ENCODE measurements around the gene FARP1. TPM values are rescaled to one million over a fixed set of nuclear protein-coding genes. Genes with fewer than 3 reads are reported as not detected.

The FARP1 gene
- total and polyA plus RNA-seq, 2 of the 13 experiments (the other 11 are each of a cell fraction or from before 2014, with no cell fraction given) = 70.6 to 126 TPM

DNA sequence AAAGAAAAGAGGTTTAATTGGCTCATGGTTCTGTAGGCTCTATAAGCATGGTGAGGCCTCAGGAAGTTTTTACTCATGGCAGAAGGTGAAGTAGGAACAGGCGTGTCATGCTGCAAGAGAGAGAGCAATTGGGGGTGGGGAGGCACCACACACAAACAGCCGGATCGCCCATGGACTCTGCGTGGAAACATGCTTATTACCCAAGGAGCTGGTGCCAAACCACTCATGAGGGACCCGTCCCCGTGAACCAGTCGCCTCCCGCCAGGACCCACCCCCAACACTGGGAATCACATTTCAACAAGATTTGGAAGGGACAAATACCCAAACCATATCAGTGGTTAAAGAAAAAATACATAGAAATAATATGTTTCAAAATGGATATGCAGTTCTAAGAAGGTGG lies 208.7 kb downstream of the FARP1 start:
- Histone ChIP-seq H3K9me3 (ENCODE audit: low read length) (no peaks in the 10 kb centered on the region), H3K79me2 (ENCODE audit: insufficient read depth, low read length) (peaks cover 67% of the 10 kb centered on the region), H4K20me1 (ENCODE audit: insufficient read depth, low read length) (peaks cover 23% of the 10 kb centered on the region), H2AFZ (ENCODE audit: low read length) (no peak overlapping the region), H3K9ac (ENCODE audit: insufficient read depth, low read depth, low read length) (no peak overlapping the region), H3K4me2 (ENCODE audit: low read depth, low read length) (no peak overlapping the region), H3K4me1 (ENCODE audit: insufficient read depth, low read length) (no peaks in the 10 kb centered on the region), H3K36me3 (replicated peaks in 1 of 2; ENCODE audit: control insufficient read depth in 1 of 2, insufficient read depth in 2 of 2, low read length in 2 of 2) (peaks cover 22 to 43% of the 10 kb centered on the region in 2 experiments), H3K4me3 (replicated peaks in 1 of 3; ENCODE audit: insufficient read depth in 1 of 3, low read depth in 2 of 3, low read length in 3 of 3) (no peak overlapping the region), H3K27me3 (ENCODE audit: control insufficient read depth in 1 of 2, insufficient read depth in 2 of 2, low read length in 2 of 2) (no peaks in the 10 kb centered on the region), H3K27ac (ENCODE audit: extremely low read length, insufficient read depth, low read length) (no peak overlapping the region)
- CTCF ChIA-PET (ENCODE audit: low intra/inter-chr PET ratio, low total read pairs) = no interaction called here
- 97% methylated on average over 8 of the region's 8 CpGs for WGBS (ENCODE audit: low lambda C conversion rate)
- POLR2A ChIA-PET = no interaction called here
- intact Hi-C loops (cut with micrococcal nuclease; ENCODE audit: unreplicated experiment) (no loop called here), in situ Hi-C loops (cut with HindIII; ENCODE audit: extremely low pct_ligation_motif_present, low pct_unique_long_range_greater_than_20kb) (no loop called here)
- DNase-seq (ENCODE audit: low spot score) (no peak), ATAC-seq (no peak), FAIRE-seq (no peak)
- BruUV-seq (replicated peaks) = no TSS peak
- TF ChIP-seq, protein P1, sequence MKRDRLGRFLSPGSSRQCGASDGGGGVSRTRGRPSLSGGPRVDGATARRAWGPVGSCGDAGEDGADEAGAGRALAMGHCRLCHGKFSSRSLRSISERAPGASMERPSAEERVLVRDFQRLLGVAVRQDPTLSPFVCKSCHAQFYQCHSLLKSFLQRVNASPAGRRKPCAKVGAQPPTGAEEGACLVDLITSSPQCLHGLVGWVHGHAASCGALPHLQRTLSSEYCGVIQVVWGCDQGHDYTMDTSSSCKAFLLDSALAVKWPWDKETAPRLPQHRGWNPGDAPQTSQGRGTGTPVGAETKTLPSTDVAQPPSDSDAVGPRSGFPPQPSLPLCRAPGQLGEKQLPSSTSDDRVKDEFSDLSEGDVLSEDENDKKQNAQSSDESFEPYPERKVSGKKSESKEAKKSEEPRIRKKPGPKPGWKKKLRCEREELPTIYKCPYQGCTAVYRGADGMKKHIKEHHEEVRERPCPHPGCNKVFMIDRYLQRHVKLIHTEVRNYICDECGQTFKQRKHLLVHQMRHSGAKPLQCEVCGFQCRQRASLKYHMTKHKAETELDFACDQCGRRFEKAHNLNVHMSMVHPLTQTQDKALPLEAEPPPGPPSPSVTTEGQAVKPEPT (CRISPR knock-in tag; IDR thresholded peaks at IDR 0.05; ENCODE audit: low read depth) = no peak
- TF ChIP-seq ZFP62 (CRISPR knock-in tag; IDR thresholded peaks at IDR 0.05) (no peak), RORA (CRISPR knock-in tag; IDR thresholded peaks at IDR 0.05) (no peak), ZNF367 (CRISPR knock-in tag; IDR thresholded peaks at IDR 0.05; ENCODE audit: borderline replicate concordance) (no peak), SMARCC2 (IDR thresholded peaks at IDR 0.05) (no peak), SATB2 (CRISPR knock-in tag; IDR thresholded peaks at IDR 0.05) (no peak), ZNF773 (CRISPR knock-in tag; IDR thresholded peaks at IDR 0.05; ENCODE audit: borderline replicate concordance) (no peak)
- TF ChIP-seq, protein P2, sequence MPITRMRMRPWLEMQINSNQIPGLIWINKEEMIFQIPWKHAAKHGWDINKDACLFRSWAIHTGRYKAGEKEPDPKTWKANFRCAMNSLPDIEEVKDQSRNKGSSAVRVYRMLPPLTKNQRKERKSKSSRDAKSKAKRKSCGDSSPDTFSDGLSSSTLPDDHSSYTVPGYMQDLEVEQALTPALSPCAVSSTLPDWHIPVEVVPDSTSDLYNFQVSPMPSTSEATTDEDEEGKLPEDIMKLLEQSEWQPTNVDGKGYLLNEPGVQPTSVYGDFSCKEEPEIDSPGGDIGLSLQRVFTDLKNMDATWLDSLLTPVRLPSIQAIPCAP (CRISPR knock-in tag; IDR thresholded peaks at IDR 0.05; ENCODE audit: low read depth) = no peak
- TF ChIP-seq, protein P3, sequence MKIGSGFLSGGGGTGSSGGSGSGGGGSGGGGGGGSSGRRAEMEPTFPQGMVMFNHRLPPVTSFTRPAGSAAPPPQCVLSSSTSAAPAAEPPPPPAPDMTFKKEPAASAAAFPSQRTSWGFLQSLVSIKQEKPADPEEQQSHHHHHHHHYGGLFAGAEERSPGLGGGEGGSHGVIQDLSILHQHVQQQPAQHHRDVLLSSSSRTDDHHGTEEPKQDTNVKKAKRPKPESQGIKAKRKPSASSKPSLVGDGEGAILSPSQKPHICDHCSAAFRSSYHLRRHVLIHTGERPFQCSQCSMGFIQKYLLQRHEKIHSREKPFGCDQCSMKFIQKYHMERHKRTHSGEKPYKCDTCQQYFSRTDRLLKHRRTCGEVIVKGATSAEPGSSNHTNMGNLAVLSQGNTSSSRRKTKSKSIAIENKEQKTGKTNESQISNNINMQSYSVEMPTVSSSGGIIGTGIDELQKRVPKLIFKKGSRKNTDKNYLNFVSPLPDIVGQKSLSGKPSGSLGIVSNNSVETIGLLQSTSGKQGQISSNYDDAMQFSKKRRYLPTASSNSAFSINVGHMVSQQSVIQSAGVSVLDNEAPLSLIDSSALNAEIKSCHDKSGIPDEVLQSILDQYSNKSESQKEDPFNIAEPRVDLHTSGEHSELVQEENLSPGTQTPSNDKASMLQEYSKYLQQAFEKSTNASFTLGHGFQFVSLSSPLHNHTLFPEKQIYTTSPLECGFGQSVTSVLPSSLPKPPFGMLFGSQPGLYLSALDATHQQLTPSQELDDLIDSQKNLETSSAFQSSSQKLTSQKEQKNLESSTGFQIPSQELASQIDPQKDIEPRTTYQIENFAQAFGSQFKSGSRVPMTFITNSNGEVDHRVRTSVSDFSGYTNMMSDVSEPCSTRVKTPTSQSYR (CRISPR knock-in tag; IDR thresholded peaks at IDR 0.05; ENCODE audit: borderline replicate concordance) = no peak
- TF ChIP-seq, protein P4, sequence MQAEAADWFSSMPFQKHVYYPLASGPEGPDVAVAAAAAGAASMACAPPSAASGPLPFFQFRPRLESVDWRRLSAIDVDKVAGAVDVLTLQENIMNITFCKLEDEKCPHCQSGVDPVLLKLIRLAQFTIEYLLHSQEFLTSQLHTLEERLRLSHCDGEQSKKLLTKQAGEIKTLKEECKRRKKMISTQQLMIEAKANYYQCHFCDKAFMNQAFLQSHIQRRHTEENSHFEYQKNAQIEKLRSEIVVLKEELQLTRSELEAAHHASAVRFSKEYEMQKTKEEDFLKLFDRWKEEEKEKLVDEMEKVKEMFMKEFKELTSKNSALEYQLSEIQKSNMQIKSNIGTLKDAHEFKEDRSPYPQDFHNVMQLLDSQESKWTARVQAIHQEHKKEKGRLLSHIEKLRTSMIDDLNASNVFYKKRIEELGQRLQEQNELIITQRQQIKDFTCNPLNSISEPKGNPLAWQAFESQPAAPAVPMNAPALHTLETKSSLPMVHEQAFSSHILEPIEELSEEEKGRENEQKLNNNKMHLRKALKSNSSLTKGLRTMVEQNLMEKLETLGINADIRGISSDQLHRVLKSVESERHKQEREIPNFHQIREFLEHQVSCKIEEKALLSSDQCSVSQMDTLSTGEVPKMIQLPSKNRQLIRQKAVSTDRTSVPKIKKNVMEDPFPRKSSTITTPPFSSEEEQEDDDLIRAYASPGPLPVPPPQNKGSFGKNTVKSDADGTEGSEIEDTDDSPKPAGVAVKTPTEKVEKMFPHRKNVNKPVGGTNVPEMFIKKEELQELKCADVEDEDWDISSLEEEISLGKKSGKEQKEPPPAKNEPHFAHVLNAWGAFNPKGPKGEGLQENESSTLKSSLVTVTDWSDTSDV (CRISPR knock-in tag; IDR thresholded peaks at IDR 0.05) = no peak
- TF ChIP-seq, protein P5, sequence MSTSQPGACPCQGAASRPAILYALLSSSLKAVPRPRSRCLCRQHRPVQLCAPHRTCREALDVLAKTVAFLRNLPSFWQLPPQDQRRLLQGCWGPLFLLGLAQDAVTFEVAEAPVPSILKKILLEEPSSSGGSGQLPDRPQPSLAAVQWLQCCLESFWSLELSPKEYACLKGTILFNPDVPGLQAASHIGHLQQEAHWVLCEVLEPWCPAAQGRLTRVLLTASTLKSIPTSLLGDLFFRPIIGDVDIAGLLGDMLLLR (CRISPR knock-in tag; IDR thresholded peaks at IDR 0.05) = no peak
- TF ChIP-seq, protein P6, sequence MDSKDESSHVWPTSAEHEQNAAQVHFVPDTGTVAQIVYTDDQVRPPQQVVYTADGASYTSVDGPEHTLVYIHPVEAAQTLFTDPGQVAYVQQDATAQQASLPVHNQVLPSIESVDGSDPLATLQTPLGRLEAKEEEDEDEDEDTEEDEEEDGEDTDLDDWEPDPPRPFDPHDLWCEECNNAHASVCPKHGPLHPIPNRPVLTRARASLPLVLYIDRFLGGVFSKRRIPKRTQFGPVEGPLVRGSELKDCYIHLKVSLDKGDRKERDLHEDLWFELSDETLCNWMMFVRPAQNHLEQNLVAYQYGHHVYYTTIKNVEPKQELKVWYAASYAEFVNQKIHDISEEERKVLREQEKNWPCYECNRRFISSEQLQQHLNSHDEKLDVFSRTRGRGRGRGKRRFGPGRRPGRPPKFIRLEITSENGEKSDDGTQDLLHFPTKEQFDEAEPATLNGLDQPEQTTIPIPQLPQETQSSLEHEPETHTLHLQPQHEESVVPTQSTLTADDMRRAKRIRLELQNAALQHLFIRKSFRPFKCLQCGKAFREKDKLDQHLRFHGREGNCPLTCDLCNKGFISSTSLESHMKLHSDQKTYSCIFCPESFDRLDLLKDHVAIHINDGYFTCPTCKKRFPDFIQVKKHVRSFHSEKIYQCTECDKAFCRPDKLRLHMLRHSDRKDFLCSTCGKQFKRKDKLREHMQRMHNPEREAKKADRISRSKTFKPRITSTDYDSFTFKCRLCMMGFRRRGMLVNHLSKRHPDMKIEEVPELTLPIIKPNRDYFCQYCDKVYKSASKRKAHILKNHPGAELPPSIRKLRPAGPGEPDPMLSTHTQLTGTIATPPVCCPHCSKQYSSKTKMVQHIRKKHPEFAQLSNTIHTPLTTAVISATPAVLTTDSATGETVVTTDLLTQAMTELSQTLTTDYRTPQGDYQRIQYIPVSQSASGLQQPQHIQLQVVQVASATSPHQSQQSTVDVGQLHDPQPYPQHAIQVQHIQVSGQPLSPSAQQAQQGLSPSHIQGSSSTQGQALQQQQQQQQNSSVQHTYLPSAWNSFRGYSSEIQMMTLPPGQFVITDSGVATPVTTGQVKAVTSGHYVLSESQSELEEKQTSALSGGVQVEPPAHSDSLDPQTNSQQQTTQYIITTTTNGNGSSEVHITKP (CRISPR knock-in tag; IDR thresholded peaks at IDR 0.05; ENCODE audit: low read depth) = no peak

Measured in HepG2 (cell line).